Globus pallidus (tissue), 1 donor: ENCODE measurements around the gene TBC1D1.

ENCODE experiments used
- DNase-seq: peaks from one replicate; pipeline ENCODE4 v3.0.0-alpha.2; 2015; ENCODE audit warnings: low spot score

Gene TBC1D1

GRCh38 chr4:37991623-37992410, 100.9 kb downstream of the TBC1D1 start:
- DNase-seq = no peak

DNA sequence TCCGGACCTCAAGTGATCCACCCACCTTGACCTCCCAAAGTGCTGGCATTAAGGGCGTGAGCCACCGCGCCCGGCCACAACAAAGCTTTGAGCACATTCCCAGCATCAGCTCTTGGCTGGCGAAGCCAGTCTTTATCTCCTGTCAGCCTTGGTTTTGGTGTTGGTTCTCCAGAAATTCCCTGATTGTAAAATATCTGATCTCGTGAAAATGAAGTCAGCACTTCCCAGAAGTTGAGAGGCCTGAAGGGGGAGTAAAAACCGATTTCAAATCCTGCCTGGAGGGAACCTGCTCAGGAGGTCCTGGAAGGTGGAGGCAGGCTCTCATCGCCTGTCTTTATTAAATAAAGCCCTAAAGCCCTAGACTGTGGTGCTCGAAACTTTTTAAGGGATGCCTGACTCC, 102.9 kb downstream of the TBC1D1 start:
- no peak for DNase-seq

- no peak for DNase-seq
Measured at GRCh38 chr4:37994569-37994968, 103.7 kb downstream of the TBC1D1 start.

- no peak for DNase-seq
Measured at GRCh38 chr4:37995299-37995821, 104.5 kb downstream of the TBC1D1 start.

GRCh38 chr4:37995981-37996775, 105.3 kb downstream of the TBC1D1 start:
- no peak for DNase-seq

GRCh38 chr4:37998226-37998625, 107.3 kb downstream of the TBC1D1 start:
- DNase-seq = no peak

DNA sequence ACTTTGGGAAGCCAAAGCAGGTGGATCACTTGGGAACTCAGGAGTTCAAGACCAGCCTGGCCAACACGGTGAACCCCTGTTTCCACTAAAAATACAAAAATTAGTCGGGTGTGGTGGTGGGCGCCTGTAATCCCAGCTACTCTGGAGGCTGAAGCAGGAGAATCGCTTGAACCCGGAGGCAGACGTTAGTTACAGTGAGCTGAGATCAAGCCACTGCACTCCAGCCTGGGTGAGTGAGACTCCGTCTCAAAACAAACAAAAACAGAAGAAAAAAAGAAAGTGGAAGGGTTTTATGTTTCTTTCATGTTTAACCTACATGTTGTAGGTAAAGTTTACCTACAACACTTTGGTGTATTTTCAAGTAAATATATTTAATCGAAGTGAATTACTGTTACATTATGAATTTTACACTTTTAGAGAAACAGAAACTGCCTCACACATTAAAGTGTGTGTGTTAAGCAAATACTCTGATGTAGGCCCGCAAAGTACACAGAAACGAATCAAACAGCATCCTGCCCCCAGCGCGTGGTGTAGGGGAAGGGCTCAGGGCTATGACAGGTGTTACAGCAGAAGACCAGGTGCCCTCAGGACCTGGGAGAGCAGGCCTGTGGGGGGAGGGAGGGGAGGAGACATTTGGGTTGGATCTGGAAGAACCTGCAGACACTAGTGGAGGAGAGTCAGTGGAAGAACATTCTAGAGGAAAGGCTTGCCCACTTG, 108.3 kb downstream of the TBC1D1 start:
- DNase-seq = no peak

DNA sequence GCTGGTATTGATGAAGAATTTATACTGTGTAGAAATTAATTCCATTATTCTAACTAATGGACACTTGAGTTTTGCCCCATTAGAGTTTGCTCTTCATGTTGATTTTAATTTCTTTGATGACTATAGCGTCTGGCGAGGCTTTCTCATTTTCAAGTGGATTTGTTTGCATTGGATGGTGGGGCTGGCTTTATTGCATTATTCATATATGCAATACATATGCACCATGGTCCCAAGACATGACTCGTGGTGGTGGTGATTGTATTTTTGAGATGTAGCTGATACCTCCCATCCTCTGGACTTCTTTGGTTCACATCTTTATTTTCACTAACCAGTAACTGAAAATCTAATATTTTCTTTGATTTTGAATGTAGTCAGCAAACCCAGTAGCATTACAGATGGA, 109.1 kb downstream of the TBC1D1 start:
- no peak for DNase-seq

DNA sequence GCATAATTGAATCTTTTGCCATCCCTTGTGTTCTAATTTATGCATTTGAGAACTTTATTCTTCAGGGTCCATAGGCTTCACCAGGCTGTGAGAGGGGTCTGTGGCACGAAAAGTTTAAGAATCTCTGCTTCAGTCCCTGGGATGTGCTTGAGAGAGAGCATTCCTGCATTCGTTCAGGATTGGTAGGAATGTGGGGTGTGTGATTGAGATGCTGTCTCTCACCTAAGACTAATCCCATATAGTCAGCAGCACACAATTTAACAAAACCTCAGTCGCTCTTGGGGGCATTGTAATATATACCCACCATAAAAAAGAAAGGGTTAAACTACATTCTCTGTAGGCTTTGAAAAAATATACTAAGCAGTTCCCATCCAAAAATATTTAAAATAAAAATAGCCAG, 111.0 kb downstream of the TBC1D1 start:
- DNase-seq = no peak

GRCh38 chr4:38002451-38003071, 111.7 kb downstream of the TBC1D1 start:
- DNase-seq = no peak

GRCh38 chr4:38003102-38003501, 112.2 kb downstream of the TBC1D1 start:
- DNase-seq = no peak

GRCh38 chr4:38003628-38004027, 112.7 kb downstream of the TBC1D1 start:
- DNase-seq = no peak

GRCh38 chr4:38004062-38004461, 113.2 kb downstream of the TBC1D1 start:
- no peak for DNase-seq

DNA sequence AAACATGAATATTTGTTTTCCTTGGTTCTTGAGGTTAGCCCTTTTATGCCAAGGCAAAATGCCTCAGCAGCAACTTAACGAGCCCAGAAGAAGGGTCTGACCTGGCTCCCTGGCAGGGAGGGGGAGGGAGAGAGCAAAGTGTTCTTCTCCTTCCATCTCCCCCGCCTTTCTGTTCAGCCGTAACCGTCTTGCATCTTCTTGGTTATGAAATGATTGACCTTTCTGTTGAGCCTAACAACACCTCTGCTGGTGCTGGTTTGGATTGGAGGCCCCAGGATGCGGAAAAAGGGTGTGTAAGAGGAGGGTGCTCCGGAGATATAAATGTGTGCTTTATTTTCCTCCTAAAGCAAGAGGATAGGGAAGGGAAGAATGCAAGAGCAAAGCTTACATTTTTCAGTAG, 114.0 kb downstream of the TBC1D1 start:
- no peak for DNase-seq

DNA sequence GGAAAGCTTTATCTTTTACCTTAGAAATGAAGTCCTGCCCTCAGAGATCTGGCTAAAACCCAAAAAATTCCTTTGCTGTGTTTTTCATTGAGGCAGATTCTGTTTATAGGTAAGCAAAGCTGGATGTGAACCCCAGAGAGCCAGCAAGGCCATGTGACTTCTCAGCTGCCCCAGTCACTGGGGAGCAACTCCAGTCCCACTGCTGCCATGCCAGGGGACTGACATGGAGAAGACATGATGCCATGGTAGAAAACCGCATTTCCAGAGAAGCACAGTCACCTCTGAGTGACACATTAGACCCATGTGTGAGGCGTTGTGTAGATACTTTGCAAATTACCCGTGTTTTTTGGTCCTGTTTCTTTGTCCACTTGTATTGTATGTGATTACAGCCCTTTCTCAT, 114.8 kb downstream of the TBC1D1 start:
- DNase-seq = no peak

- DNase-seq = no peak
Measured at GRCh38 chr4:38007645-38008044, 116.8 kb downstream of the TBC1D1 start.

- DNase-seq = no peak
Measured at GRCh38 chr4:38008571-38009021, 117.7 kb downstream of the TBC1D1 start.

DNA sequence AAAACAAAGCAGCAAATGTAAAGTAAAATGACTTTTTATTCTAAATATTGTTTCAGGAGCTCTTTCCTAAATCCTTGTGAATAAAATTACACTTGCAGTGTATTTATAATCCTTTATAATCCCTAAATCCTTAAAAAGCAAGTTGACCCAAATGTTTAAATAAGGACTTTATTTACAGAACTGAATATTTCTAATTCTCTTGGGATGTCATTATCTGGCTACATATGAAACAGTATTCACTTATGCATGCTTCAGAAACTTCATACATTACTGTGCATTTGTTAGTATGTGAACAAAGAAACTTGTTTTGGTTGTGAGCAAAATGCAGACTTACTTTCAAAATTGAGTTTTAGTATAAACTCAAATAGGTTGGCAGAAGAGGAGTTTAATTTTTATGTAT, 118.5 kb downstream of the TBC1D1 start:
- no peak for DNase-seq

GRCh38 chr4:38009949-38010348, 119.1 kb downstream of the TBC1D1 start:
- no peak for DNase-seq

GRCh38 chr4:38011511-38012162, 120.8 kb downstream of the TBC1D1 start:
- DNase-seq = no peak
